ENCODE measurements around the gene SAV1.

DNA sequence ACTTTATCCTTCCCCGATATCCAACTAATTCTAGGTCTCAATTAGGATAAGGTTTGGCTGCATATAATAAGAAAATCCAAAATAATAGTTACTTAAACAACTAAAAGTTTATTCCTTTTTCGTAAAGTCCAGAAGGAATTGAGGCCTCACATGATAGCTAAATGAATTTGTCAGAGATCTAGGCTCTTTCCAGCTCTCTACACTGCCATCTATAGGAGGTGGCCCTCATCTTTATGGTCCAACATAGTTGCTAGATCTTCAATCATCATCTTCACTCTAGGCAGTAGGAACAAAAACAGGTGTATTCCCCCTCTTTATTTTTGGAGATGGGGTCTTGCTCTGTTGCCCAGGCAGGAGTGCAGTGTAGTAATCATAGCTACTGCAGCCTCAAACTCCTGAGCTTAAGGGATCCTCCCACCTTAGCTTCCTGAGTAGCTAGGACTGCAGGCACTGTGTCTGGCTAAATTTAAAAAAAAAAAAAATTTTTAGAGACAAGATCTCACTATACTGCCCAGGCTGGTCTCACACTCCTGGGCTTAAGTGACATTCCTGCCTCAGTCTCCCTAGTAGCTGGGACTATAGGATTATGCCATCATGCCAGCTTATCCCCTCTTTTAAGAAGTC is 46.5 kb upstream of the SAV1 start:
- peak; percentile 80 for TF ChIP-seq CTCF (conservative IDR thresholded peaks at IDR 0.05; ENCODE audit: low read depth, low read length)
- TF ChIP-seq EZH2 (IDR thresholded peaks at IDR 0.05; ENCODE audit: borderline replicate concordance, low read depth, low read length, poor library complexity, severe bottlenecking): no peak
